ENCODE data around the gene PNMA8B. TPM values are rescaled to one million over a fixed set of nuclear protein-coding genes. Genes with fewer than 3 reads are reported as not detected.

The PNMA8B gene, protein sequence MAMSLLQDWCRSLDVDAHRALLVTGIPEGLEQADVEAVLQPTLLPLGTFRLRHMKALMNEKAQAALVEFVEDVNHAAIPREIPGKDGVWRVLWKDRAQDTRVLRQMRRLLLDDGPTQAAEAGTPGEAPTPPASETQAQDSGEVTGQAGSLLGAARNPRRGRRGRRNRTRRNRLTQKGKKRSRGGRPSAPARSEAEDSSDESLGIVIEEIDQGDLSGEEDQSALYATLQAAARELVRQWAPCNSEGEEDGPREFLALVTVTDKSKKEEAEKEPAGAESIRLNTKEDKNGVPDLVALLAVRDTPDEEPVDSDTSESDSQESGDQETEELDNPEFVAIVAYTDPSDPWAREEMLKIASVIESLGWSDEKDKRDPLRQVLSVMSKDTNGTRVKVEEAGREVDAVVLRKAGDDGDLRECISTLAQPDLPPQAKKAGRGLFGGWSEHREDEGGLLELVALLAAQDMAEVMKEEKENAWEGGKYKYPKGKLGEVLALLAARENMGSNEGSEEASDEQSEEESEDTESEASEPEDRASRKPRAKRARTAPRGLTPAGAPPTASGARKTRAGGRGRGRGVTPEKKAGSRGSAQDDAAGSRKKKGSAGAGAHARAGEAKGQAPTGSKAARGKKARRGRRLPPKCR
- total RNA-seq, result 1 to 10 TPM; 1.5 to 5.2 TPM
- under 1 TPM; 0.75 to 0.82 TPM for polyA plus RNA-seq
- long read RNA-seq, donor 1, full-length matches to known transcripts, result 4 of 4 reads
- long read RNA-seq, donor 1, partial matches to known transcripts, result 0 of 4 reads
- long read RNA-seq, donor 1, other reads (novel, unspliced or antisense), result 0 of 4 reads
- long read RNA-seq, donor 2, full-length matches to known transcripts, result 1 of 1 reads
- long read RNA-seq, donor 2, partial matches to known transcripts, result 0 of 1 reads
- long read RNA-seq, donor 2, other reads (novel, unspliced or antisense), result 0 of 1 reads

- DNase-seq (peak; percentile 77 to 89), ATAC-seq (ENCODE audit: low FRiP score) (peak; percentile 68)
- Histone ChIP-seq H3K9me3 (ENCODE audit: control insufficient read depth, low read length) (no peaks in the 10 kb centered on the region), H3K4me3 (ENCODE audit: low read length in 2 of 2) (no peak within 1 kb of the TSS), H3K27ac (ENCODE audit: low read depth in 1 of 2, low read length in 2 of 2) (no peak within 1 kb of the TSS), H3K27me3 (ENCODE audit: control insufficient read depth in 1 of 2, insufficient read depth in 2 of 2, low read length in 1 of 2) (no peaks in the 10 kb centered on the region), H3K36me3 (ENCODE audit: control insufficient read depth in 1 of 2, insufficient read depth in 2 of 2, low read length in 1 of 2) (no peaks in the 10 kb centered on the region), H3K4me1 (ENCODE audit: control insufficient read depth in 1 of 2, insufficient read depth in 2 of 2, low read length in 2 of 2) (no peaks in the 10 kb centered on the region)
- intact Hi-C loops (cut with DNase I), result no loop called here
- WGBS, 2 donors, result 14 to 16% methylated on average over 27 to 29 of the region's 29 CpGs
Observed at GRCh38 chr19:46495786-46496099, at the start of gene PNMA8B. Gene PNMA8B, minus strand, starts transcription at chr19:46495867. Its CDS starts 402 bp downstream, at chr19:46495465.

- H3K27ac ChIP-seq (ENCODE audit: low read depth in 1 of 2, low read length in 2 of 2), result no peak overlapping the region
- WGBS, 2 donors, result 90 to 91% methylated on average over 5 of the region's 5 CpGs
- H3K4me3 ChIP-seq (ENCODE audit: low read length in 2 of 2), result no peak overlapping the region
- DNase-seq (no peak), ATAC-seq (ENCODE audit: low FRiP score) (no peak)
- H3K27me3 ChIP-seq (ENCODE audit: control insufficient read depth in 1 of 2, insufficient read depth in 2 of 2, low read length in 1 of 2), result no peaks in the 10 kb centered on the region
- intact Hi-C loops (cut with DNase I), result no loop called here
- no peaks in the 10 kb centered on the region for H3K4me1 ChIP-seq (ENCODE audit: control insufficient read depth in 1 of 2, insufficient read depth in 2 of 2, low read length in 2 of 2)
- no peaks in the 10 kb centered on the region for H3K36me3 ChIP-seq (ENCODE audit: control insufficient read depth in 1 of 2, insufficient read depth in 2 of 2, low read length in 1 of 2)
- H3K9me3 ChIP-seq (ENCODE audit: control insufficient read depth, low read length), result no peaks in the 10 kb centered on the region
Observed at GRCh38 chr19:46544651-46545050, 49.0 kb upstream of the PNMA8B start.

GRCh38 chr19:46542428-46543230 is 47.0 kb upstream of the PNMA8B start:
- H3K36me3 ChIP-seq (ENCODE audit: control insufficient read depth in 1 of 2, insufficient read depth in 2 of 2, low read length in 1 of 2), result no peaks in the 10 kb centered on the region
- no peaks in the 10 kb centered on the region for H3K27me3 ChIP-seq (ENCODE audit: control insufficient read depth in 1 of 2, insufficient read depth in 2 of 2, low read length in 1 of 2)
- no peaks in the 10 kb centered on the region for H3K9me3 ChIP-seq (ENCODE audit: control insufficient read depth, low read length)
- no peaks in the 10 kb centered on the region for H3K4me1 ChIP-seq (ENCODE audit: control insufficient read depth in 1 of 2, insufficient read depth in 2 of 2, low read length in 2 of 2)
- ATAC-seq (ENCODE audit: low FRiP score) (peak; percentile 91), DNase-seq (peak; percentile 94 to 96)
- no peak overlapping the region for H3K27ac ChIP-seq (ENCODE audit: low read depth in 1 of 2, low read length in 2 of 2)
- WGBS, 2 donors, result 31 to 33% methylated on average over 15 of the region's 15 CpGs
- intact Hi-C loops (cut with DNase I), result loop anchor here in 1 of 2 donors (2.0 kb wide), 1 partner anchor 14 kb away; no protein-coding TSS in a partner anchor
- no peak overlapping the region for H3K4me3 ChIP-seq (ENCODE audit: low read length in 2 of 2)

DNA sequence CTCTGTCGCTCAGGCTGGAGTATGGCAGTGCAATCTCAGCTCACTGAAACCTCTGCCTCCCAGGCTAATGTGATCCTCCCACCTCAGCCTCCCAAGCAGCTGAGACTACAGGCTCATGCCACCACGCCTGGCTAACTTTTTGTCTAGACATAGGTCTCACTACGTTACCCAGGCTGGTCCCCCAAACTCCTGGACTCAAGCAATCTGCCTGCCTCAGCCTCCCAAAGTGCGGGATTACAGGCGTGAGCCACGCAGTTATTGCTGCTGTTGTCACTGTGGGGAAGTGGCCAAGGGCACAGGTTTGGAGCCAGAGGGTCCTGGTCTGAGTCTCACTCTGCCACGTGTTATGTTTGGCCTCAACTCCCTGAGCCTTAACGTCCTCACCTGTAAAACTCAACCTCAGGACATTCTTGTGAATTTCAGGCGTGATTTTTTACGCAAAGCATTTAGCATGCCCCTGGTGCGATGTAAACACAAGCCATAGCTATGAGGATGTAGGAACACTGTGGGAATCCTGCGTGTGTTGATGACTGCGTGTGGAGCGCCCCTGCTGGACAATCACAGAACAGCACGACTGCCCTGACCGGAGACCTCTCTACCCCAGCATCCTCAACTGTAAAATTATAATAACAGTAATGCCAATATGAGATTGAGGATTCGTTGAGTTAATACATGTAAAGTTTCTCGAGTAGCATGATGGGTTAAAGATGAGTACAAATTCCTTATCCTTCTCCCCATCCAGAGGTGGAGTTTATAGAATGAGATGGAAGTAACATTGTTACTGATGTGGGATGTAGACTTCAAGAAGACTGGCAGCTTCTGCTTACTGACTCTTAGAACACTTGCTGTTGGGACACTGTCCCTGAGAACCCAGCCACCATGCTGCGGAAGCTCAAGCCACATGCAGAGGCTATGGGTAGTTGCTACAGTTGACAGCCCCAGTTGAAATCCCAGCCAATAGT is 41.8 kb upstream of the PNMA8B start:
- Histone ChIP-seq H3K4me1 (ENCODE audit: control insufficient read depth in 1 of 2, insufficient read depth in 2 of 2, low read length in 2 of 2) (no peaks in the 10 kb centered on the region), H3K4me3 (ENCODE audit: low read length in 2 of 2) (no peak overlapping the region), H3K27me3 (ENCODE audit: control insufficient read depth in 1 of 2, insufficient read depth in 2 of 2, low read length in 1 of 2) (no peaks in the 10 kb centered on the region), H3K9me3 (ENCODE audit: control insufficient read depth, low read length) (no peaks in the 10 kb centered on the region), H3K36me3 (ENCODE audit: control insufficient read depth in 1 of 2, insufficient read depth in 2 of 2, low read length in 1 of 2) (no peaks in the 10 kb centered on the region), H3K27ac (ENCODE audit: low read depth in 1 of 2, low read length in 2 of 2) (no peak overlapping the region)
- peak in 1 of 2 donors; percentile 87 for DNase-seq
- ATAC-seq (ENCODE audit: low FRiP score), result no peak
- WGBS, 2 donors, result 28 to 30% methylated on average over 19 of the region's 19 CpGs
- intact Hi-C loops (cut with DNase I), result no loop called here

DNA sequence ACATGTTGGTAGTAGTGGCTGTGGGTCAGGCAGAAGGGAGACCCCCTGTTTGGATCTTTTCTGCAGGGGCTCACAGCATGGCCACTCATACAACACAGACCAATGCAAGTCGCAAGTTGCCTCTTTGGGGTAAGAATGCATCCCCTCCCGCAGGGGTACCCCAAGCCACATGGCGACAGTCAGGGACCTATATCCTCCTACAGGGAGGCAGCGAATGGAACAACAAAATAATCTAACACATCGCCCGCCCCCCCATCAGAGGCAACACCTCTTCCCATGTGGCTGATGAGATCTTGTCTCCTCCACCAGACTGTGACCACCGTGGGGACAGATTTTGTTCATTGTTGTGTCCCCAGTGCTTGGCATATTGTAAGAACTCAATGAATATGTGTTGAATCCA is 40.7 kb upstream of the PNMA8B start:
- H3K4me1 ChIP-seq (ENCODE audit: control insufficient read depth in 1 of 2, insufficient read depth in 2 of 2, low read length in 2 of 2), result no peaks in the 10 kb centered on the region
- H3K9me3 ChIP-seq (ENCODE audit: control insufficient read depth, low read length), result no peaks in the 10 kb centered on the region
- 93 to 96% methylated on average over 7 of the region's 7 CpGs for WGBS, 2 donors
- no peak overlapping the region for H3K27ac ChIP-seq (ENCODE audit: low read depth in 1 of 2, low read length in 2 of 2)
- ATAC-seq (ENCODE audit: low FRiP score) (no peak), DNase-seq (no peak)
- H3K36me3 ChIP-seq (ENCODE audit: control insufficient read depth in 1 of 2, insufficient read depth in 2 of 2, low read length in 1 of 2), result no peaks in the 10 kb centered on the region
- no peak overlapping the region for H3K4me3 ChIP-seq (ENCODE audit: low read length in 2 of 2)
- intact Hi-C loops (cut with DNase I), result no loop called here
- no peaks in the 10 kb centered on the region for H3K27me3 ChIP-seq (ENCODE audit: control insufficient read depth in 1 of 2, insufficient read depth in 2 of 2, low read length in 1 of 2)

GRCh38 chr19:46533621-46534081 is 38.0 kb upstream of the PNMA8B start:
- no peaks in the 10 kb centered on the region for H3K27me3 ChIP-seq (ENCODE audit: control insufficient read depth in 1 of 2, insufficient read depth in 2 of 2, low read length in 1 of 2)
- H3K27ac ChIP-seq (ENCODE audit: low read depth in 1 of 2, low read length in 2 of 2), result no peak overlapping the region
- intact Hi-C loops (cut with DNase I), result no loop called here
- ATAC-seq (ENCODE audit: low FRiP score) (no peak), DNase-seq (no peak)
- no peaks in the 10 kb centered on the region for H3K36me3 ChIP-seq (ENCODE audit: control insufficient read depth in 1 of 2, insufficient read depth in 2 of 2, low read length in 1 of 2)
- no peaks in the 10 kb centered on the region for H3K4me1 ChIP-seq (ENCODE audit: control insufficient read depth in 1 of 2, insufficient read depth in 2 of 2, low read length in 2 of 2)
- 90 to 91% methylated on average over 16 of the region's 16 CpGs for WGBS, 2 donors
- no peak overlapping the region for H3K4me3 ChIP-seq (ENCODE audit: low read length in 2 of 2)
- no peaks in the 10 kb centered on the region for H3K9me3 ChIP-seq (ENCODE audit: control insufficient read depth, low read length)

GRCh38 chr19:46533078-46533620 is 37.5 kb upstream of the PNMA8B start:
- Histone ChIP-seq H3K4me3 (ENCODE audit: low read length in 2 of 2) (no peak overlapping the region), H3K4me1 (ENCODE audit: control insufficient read depth in 1 of 2, insufficient read depth in 2 of 2, low read length in 2 of 2) (no peaks in the 10 kb centered on the region), H3K27me3 (ENCODE audit: control insufficient read depth in 1 of 2, insufficient read depth in 2 of 2, low read length in 1 of 2) (no peaks in the 10 kb centered on the region), H3K27ac (ENCODE audit: low read depth in 1 of 2, low read length in 2 of 2) (no peak overlapping the region), H3K36me3 (ENCODE audit: control insufficient read depth in 1 of 2, insufficient read depth in 2 of 2, low read length in 1 of 2) (no peaks in the 10 kb centered on the region), H3K9me3 (ENCODE audit: control insufficient read depth, low read length) (no peaks in the 10 kb centered on the region)
- DNase-seq, result no peak
- intact Hi-C loops (cut with DNase I), result no loop called here
- WGBS, 2 donors, result 71 to 75% methylated on average over 12 of the region's 12 CpGs
- ATAC-seq (ENCODE audit: low FRiP score), result no peak
